Esophagus muscularis mucosa (tissue), 4 donors: ENCODE results near the gene FERMT3. TPM values are rescaled to one million over a fixed set of nuclear protein-coding genes. Genes with fewer than 3 reads are reported as not detected.

ENCODE experiments used
- DNase-seq: peaks from one replicate; pipeline ENCODE4 v3.0.0-alpha.2; 2017; ENCODE audit errors: extremely low spot score
- H3K27ac ChIP-seq, 4 donors: fragments of 200-600 bp; sonication (generic); replicated peaks in 1 of 4; 1 replicate in 3 of 4; 2 replicates in 1 of 4; pipeline ENCODE4 v1.5.1; 2016 to 2019; ENCODE audit warnings: mild to moderate bottlenecking in 1 of 4
- H3K27me3 ChIP-seq, 4 donors: fragments of 200-600 bp; sonication (generic); one replicate each; pipeline versions ENCODE4 v1.5.1 to v1.6.0; 2016 to 2019
- H3K36me3 ChIP-seq, 4 donors: fragments of 200-600 bp; sonication (generic); one replicate each; pipeline ENCODE4 v1.5.1; 2016 to 2019
- H3K4me1 ChIP-seq, 4 donors: fragments of 200-600 bp; sonication (generic); one replicate each; pipeline ENCODE4 v1.5.1; 2016 to 2019
- H3K4me3 ChIP-seq, 4 donors: fragments of 200-600 bp; sonication (generic); 1 replicate in 2 of 4; 2 replicates in 2 of 4; pipeline ENCODE4 v1.5.1; 2016 to 2019; ENCODE audit warnings: mild to moderate bottlenecking in 4 of 4, moderate library complexity in 1 of 4
- H3K9me3 ChIP-seq, 4 donors: fragments of 200-600 bp; sonication (generic); 1 replicate in 3 of 4; 2 replicates in 1 of 4; pipeline ENCODE4 v1.5.1; 2016 to 2019
- EP300 ChIP-seq: sonication (generic); formaldehyde crosslinking; IDR thresholded peaks from one replicate; pipeline ENCODE4 v1.6.1; 2017; ENCODE audit warnings: antibody characterized with exemption
- POLR2A ChIP-seq: fragments of 450-650 bp; IDR thresholded peaks from one replicate; pipeline ENCODE4 v1.6.1; 2017; ENCODE audit warnings: antibody characterized with exemption, moderate library complexity, mild to moderate bottlenecking, low read depth
- POLR2AphosphoS5 ChIP-seq, 2 donors: sonication (generic); formaldehyde crosslinking; IDR thresholded peaks; one replicate each; pipeline ENCODE4 v1.6.1; 2017; ENCODE audit warnings: antibody characterized with exemption in 2 of 2
- WGBS: methylation state at CpG from one replicate; pipeline ENCODE4 v1.1.5; 2018; 5-methylcytosine and 5-hydroxymethylcytosine counted together
- intact Hi-C: fragments of 100-400 bp; cut with DNase I; formaldehyde crosslinking; loops from one replicate; pipeline ENCODE4 v1.15.1; 2023
- total RNA-seq, 4 donors: library from RNA; depleted of rRNA; stranded (reverse); fragments of >200 nt; gene quantifications; one replicate each; pipeline versions ENCODE4 v1.1.0 to v1.2.1, GENCODE V29; 2016
- TF ChIP-seq, protein P1 (sequence below), 3 experiments: fragments of 200-600 bp in 2 of 3; fragments of 450-650 bp in 1 of 3; sonication (generic) in 2 of 3; IDR thresholded peaks; one replicate each; pipeline ENCODE4 v1.5.1; 2017 to 2019; ENCODE audit warnings: antibody characterized with exemption in 3 of 3, mild to moderate bottlenecking in 2 of 3, moderate library complexity in 1 of 3

The FERMT3 gene
- total RNA-seq, 4 donors from 2014 or later = 12.9 to 35.5 (median 15.5) TPM

DNA sequence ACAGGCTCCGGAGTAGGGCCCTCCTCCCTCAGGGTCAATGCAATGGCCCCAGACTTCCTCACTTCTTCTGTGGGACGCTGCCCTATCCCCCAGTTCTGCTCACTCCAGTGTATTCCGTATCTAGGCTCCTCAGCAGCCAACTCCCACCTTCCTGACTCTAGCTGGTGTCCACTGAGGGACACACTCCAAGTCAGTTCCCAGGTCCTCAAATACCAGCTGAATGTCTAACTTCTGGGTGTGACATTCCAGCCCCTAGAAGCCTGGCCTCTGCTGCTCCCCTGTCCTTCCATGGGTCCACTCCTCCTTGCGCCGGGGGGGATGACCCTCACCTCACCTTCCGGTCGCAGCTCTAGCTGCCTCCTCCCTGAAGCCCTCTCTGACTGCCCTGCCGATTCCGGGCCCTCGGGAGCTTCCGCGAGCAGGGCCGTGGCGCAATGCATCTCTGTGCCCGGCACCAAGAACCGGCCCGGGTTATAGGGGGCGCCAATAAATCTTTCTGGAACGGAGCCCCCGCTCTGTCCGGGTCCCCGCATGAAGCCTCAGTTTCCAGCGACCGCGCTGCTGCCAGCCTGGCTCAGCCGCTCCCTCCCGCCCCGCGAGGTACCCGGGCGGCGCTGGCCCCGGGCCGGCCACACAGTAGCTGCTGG, 62.5 kb downstream of the FERMT3 start:
- TF ChIP-seq POLR2AphosphoS5 (IDR thresholded peaks at IDR 0.05) = peak in 1 of 2 donors; percentile 45
- no peak for TF ChIP-seq POLR2A
- 4% methylated on average over 5 of the region's 34 CpGs for WGBS
- H3K4me1 ChIP-seq = peaks cover 34 to 37% (median 36%) of the 10 kb centered on the region in 4 donors
- peaks cover 8 to 36% (median 34%) of the 10 kb centered on the region in 4 donors for H3K36me3 ChIP-seq
- intact Hi-C loops = loop anchor here (5.0 kb wide), 1 partner anchor 33 kb away; the partner anchor contains the start of gene CATSPERZ
- DNase-seq = no peak
- H3K4me3 ChIP-seq = peak overlapping the region; percentile 70 to 81 (median 78)
- peak overlapping the region; percentile 91 to 98 (median 96) for H3K27ac ChIP-seq
- H3K27me3 ChIP-seq = no peaks in the 10 kb centered on the region
- no peaks in the 10 kb centered on the region for H3K9me3 ChIP-seq

DNA sequence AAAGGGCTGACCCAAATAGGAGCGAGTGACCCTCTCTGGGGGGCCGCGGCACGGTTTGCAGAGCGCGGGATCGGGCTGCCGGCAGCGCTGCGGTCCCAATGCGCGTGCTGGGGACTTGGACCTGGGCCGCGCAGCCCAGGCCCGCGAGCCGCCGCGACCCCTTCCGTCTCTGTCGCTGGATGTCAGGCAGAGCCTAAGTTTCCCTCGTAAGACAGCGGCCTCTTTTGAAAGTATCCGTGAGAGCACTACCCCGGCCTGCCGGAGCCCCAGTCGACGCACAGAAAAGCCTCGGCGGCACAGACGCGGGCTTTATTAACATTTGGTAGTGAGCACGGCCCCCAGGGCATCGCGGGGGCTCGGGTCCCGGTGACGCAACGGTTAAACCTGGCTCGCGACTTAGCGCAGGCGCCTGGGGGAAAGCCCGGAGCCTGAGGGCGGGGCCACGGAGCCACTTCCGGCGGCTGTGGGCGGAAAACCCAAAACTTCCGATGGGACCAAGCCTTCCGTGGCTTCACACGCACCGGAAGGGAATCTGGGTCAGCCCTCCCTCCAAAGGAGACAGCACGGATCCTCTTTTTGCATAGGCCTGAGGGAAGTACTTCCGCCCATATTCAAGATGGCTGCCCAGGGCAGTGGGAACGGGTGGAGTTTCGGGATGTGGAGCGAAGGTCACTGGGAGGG, 63.2 kb downstream of the FERMT3 start:
- DNase-seq = peak; percentile 99
- Histone ChIP-seq H3K36me3 (peaks cover 1 to 29% (median 27%) of the 10 kb centered on the region in 4 donors), H3K27me3 (no peaks in the 10 kb centered on the region), H3K9me3 (no peaks in the 10 kb centered on the region), H3K4me1 (peaks cover 34 to 37% (median 36%) of the 10 kb centered on the region in 4 donors), H3K4me3 (peak overlapping the region; percentile 70 to 81 (median 78)), H3K27ac (peak overlapping the region; percentile 91 to 98 (median 96))
- intact Hi-C loops = loop anchor here (5.0 kb wide), 1 partner anchor 33 kb away; the partner anchor contains the start of gene CATSPERZ
- TF ChIP-seq EP300 = no peak
- TF ChIP-seq POLR2AphosphoS5 (IDR thresholded peaks at IDR 0.05) = peak in 1 of 2 donors; percentile 96
- TF ChIP-seq, protein P1, sequence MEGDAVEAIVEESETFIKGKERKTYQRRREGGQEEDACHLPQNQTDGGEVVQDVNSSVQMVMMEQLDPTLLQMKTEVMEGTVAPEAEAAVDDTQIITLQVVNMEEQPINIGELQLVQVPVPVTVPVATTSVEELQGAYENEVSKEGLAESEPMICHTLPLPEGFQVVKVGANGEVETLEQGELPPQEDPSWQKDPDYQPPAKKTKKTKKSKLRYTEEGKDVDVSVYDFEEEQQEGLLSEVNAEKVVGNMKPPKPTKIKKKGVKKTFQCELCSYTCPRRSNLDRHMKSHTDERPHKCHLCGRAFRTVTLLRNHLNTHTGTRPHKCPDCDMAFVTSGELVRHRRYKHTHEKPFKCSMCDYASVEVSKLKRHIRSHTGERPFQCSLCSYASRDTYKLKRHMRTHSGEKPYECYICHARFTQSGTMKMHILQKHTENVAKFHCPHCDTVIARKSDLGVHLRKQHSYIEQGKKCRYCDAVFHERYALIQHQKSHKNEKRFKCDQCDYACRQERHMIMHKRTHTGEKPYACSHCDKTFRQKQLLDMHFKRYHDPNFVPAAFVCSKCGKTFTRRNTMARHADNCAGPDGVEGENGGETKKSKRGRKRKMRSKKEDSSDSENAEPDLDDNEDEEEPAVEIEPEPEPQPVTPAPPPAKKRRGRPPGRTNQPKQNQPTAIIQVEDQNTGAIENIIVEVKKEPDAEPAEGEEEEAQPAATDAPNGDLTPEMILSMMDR (IDR thresholded peaks at IDR 0.05) = peak in 1 of 3 experiments; percentile 35
- peak; percentile 4 for TF ChIP-seq POLR2A
- 2% methylated on average over 26 of the region's 58 CpGs for WGBS

Other genes starting within 250 kb of the FERMT3 start
- 100 to 1,000 TPM; 393 to 518 (median 445) TPM for gene COX8A, start 232.1 kb upstream of the FERMT3 start, total RNA-seq
- 10 to 100 TPM; 57.7 to 70.5 (median 65.4) TPM for gene OTUB1, start 220.3 kb upstream of the FERMT3 start, total RNA-seq
- gene FLRT1, start 170.8 kb upstream of the FERMT3 start, total RNA-seq = 1 to 10 TPM; 2.1 to 5.0 (median 3.1) TPM
- 10 to 100 TPM; 28.8 to 70.7 (median 33.7) TPM for gene MACROD1, start 40.6 kb upstream of the FERMT3 start, total RNA-seq
- 100 to 1,000 TPM in 3 of 4 donors, 10 to 100 TPM in 1; 82.2 to 116 (median 101) TPM for gene STIP1, start 20.6 kb upstream of the FERMT3 start, total RNA-seq
- 10 to 100 TPM; 42.3 to 90.5 (median 72.1) TPM for gene TRPT1, start 19.5 kb downstream of the FERMT3 start, total RNA-seq
- 10 to 100 TPM; 37.8 to 58.7 (median 48.6) TPM for gene NUDT22, start 19.6 kb downstream of the FERMT3 start, total RNA-seq
- gene DNAJC4, start 23.8 kb downstream of the FERMT3 start, total RNA-seq = 10 to 100 TPM; 19.4 to 40.4 (median 25.3) TPM
- gene VEGFB, start 27.9 kb downstream of the FERMT3 start, total RNA-seq = 100 to 1,000 TPM in 2 of 4 donors, 10 to 100 TPM in 2; 92.3 to 144 (median 108) TPM
- gene FKBP2, start 34.4 kb downstream of the FERMT3 start, total RNA-seq = 10 to 100 TPM; 49.0 to 87.8 (median 65.5) TPM
- gene PPP1R14B, start 40.2 kb downstream of the FERMT3 start, total RNA-seq = 10 to 100 TPM; 50.4 to 92.9 (median 79.8) TPM
- 10 to 100 TPM; 18.9 to 36.5 (median 25.3) TPM for gene PLCB3, start 44.8 kb downstream of the FERMT3 start, total RNA-seq
- gene BAD, start 77.9 kb downstream of the FERMT3 start, total RNA-seq = 100 to 1,000 TPM in 3 of 4 donors, 10 to 100 TPM in 1; 99.3 to 138 (median 122) TPM
- 10 to 100 TPM; 20.9 to 36.1 (median 25.4) TPM for gene GPR137, start 79.1 kb downstream of the FERMT3 start, total RNA-seq
- not detected for gene KCNK4, start 84.6 kb downstream of the FERMT3 start, total RNA-seq
- gene CATSPERZ, start 93.6 kb downstream of the FERMT3 start, total RNA-seq = under 1 TPM in 1 of 4 donors, not detected in 3; 0.80 TPM
- gene ESRRA, start 98.8 kb downstream of the FERMT3 start, total RNA-seq = 10 to 100 TPM; 63.5 to 95.8 (median 76.1) TPM
- 100 to 1,000 TPM; 202 to 281 (median 212) TPM for gene TRMT112, start 110.8 kb downstream of the FERMT3 start, total RNA-seq
- gene PRDX5, start 111.4 kb downstream of the FERMT3 start, total RNA-seq = 100 to 1,000 TPM; 144 to 178 (median 155) TPM
- gene CCDC88B, start 133.5 kb downstream of the FERMT3 start, total RNA-seq = 10 to 100 TPM in 1 of 4 donors, 1 to 10 TPM in 3; 7.0 to 12.5 (median 8.2) TPM
- gene RPS6KA4, start 152.4 kb downstream of the FERMT3 start, total RNA-seq = 10 to 100 TPM; 19.1 to 36.1 (median 26.0) TPM